Progenitor cell of endocrine pancreas (in vitro differentiated cells): Measurements from ENCODE around the gene NECTIN1. TPM values are rescaled to one million over a fixed set of nuclear protein-coding genes. Genes with fewer than 3 reads are reported as not detected.

ENCODE experiments used
- DNase-seq: peaks from one replicate; pipeline ENCODE4 v3.0.0; 2021; ENCODE audit warnings: low spot score; ENCODE audit not compliant: unreplicated experiment
- H3K27ac Mint-ChIP-seq: 2 replicates; pipeline ENCODE4 v1.8.0; 2021; ENCODE audit warnings: mild to moderate bottlenecking, moderate library complexity, mixed read lengths
- H3K27me3 Mint-ChIP-seq: 2 replicates; pipeline ENCODE4 v1.8.0; 2021; ENCODE audit warnings: mixed read lengths
- H3K36me3 Mint-ChIP-seq: 2 replicates; pipeline ENCODE4 v1.8.0; 2022; ENCODE audit warnings: mixed read lengths; ENCODE audit not compliant: insufficient read depth
- H3K4me1 Mint-ChIP-seq: 2 replicates; pipeline ENCODE4 v1.8.0; 2021; ENCODE audit warnings: low read depth, mixed read lengths
- H3K4me3 Mint-ChIP-seq: 2 replicates; pipeline ENCODE4 v1.8.0; 2021; ENCODE audit warnings: low read depth, mild to moderate bottlenecking, moderate library complexity, mixed read lengths
- H3K9me3 Mint-ChIP-seq: 2 replicates; pipeline ENCODE4 v1.8.0; 2021; ENCODE audit warnings: low read depth, mixed read lengths
- total RNA-seq: library from RNA; stranded (reverse); gene quantifications from 2 replicates; pipeline ENCODE4 v1.2.1, GENCODE V29; 2021
- TF ChIP-seq, protein P1 (sequence below): fragments of 200-600 bp; sonication (generic); IDR thresholded peaks from one replicate; pipeline ENCODE4 v1.5.0; 2021; ENCODE audit warnings: antibody characterized with exemption, mild to moderate bottlenecking; ENCODE audit not compliant: unreplicated experiment

The NECTIN1 gene
- total RNA-seq, 1 donor from 2014 or later, result 42.1 TPM

GRCh38 chr11:119635041-119635740 is 93.8 kb downstream of the NECTIN1 start:
- H3K4me3 Mint-ChIP-seq, result no peak overlapping the region
- TF ChIP-seq, protein P1, sequence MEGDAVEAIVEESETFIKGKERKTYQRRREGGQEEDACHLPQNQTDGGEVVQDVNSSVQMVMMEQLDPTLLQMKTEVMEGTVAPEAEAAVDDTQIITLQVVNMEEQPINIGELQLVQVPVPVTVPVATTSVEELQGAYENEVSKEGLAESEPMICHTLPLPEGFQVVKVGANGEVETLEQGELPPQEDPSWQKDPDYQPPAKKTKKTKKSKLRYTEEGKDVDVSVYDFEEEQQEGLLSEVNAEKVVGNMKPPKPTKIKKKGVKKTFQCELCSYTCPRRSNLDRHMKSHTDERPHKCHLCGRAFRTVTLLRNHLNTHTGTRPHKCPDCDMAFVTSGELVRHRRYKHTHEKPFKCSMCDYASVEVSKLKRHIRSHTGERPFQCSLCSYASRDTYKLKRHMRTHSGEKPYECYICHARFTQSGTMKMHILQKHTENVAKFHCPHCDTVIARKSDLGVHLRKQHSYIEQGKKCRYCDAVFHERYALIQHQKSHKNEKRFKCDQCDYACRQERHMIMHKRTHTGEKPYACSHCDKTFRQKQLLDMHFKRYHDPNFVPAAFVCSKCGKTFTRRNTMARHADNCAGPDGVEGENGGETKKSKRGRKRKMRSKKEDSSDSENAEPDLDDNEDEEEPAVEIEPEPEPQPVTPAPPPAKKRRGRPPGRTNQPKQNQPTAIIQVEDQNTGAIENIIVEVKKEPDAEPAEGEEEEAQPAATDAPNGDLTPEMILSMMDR, result no peak
- no peak overlapping the region for H3K27ac Mint-ChIP-seq
- no peaks in the 10 kb centered on the region for H3K36me3 Mint-ChIP-seq
- peaks cover 1% of the 10 kb centered on the region for H3K4me1 Mint-ChIP-seq
- no peak for DNase-seq
- H3K9me3 Mint-ChIP-seq, result no peaks in the 10 kb centered on the region
- H3K27me3 Mint-ChIP-seq, result peaks cover 26% of the 10 kb centered on the region

- no peak overlapping the region for H3K27ac Mint-ChIP-seq
- no peaks in the 10 kb centered on the region for H3K9me3 Mint-ChIP-seq
- peaks cover 22% of the 10 kb centered on the region for H3K27me3 Mint-ChIP-seq
- no peak for DNase-seq
- no peak overlapping the region for H3K4me3 Mint-ChIP-seq
- TF ChIP-seq, protein P1, result no peak
- no peaks in the 10 kb centered on the region for H3K4me1 Mint-ChIP-seq
- H3K36me3 Mint-ChIP-seq, result no peaks in the 10 kb centered on the region
Observed at GRCh38 chr11:119634301-119634700, 94.7 kb downstream of the NECTIN1 start.

DNA sequence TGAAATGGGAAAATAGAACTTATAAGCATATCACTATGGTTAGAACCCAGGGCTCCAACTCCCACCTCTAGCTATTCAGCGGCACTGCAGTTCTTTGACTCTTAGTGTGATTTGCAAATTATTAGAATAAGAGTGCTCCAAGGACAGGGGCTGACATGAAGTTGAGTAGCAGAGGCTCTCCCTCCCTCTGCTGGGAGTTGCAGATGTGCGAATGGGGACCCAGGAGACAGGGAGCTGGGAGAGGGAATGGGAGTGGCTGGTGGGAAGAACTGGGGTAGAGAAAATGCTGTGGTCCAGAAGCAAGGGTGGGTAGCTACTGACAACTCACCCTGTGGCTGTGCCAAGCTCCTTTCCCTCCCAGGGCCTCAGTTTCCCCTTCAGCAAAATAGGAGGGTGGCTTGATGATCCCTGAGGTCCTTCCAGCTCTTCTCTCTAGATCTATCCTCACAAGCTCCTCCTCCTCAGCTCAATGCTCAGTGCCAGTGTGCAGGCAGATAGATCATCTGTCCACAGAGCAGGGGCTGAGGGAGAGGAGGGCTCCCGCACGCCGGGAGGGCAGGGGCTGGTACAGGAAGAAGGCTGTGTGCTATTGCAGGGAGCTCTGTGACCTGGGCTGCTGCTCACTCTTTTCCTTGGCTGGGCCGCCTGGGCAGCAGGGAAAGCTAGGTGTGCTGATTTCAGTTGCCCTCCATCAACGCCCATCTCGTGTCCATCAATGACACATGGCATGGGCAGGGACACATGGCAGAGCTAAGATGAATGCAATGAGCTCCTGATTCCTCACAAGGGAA is 99.0 kb downstream of the NECTIN1 start:
- H3K4me3 Mint-ChIP-seq, result no peak overlapping the region
- H3K27me3 Mint-ChIP-seq, result peaks cover 28% of the 10 kb centered on the region
- no peak for DNase-seq
- H3K27ac Mint-ChIP-seq, result no peak overlapping the region
- no peaks in the 10 kb centered on the region for H3K36me3 Mint-ChIP-seq
- no peaks in the 10 kb centered on the region for H3K9me3 Mint-ChIP-seq
- TF ChIP-seq, protein P1, result no peak
- no peaks in the 10 kb centered on the region for H3K4me1 Mint-ChIP-seq

DNA sequence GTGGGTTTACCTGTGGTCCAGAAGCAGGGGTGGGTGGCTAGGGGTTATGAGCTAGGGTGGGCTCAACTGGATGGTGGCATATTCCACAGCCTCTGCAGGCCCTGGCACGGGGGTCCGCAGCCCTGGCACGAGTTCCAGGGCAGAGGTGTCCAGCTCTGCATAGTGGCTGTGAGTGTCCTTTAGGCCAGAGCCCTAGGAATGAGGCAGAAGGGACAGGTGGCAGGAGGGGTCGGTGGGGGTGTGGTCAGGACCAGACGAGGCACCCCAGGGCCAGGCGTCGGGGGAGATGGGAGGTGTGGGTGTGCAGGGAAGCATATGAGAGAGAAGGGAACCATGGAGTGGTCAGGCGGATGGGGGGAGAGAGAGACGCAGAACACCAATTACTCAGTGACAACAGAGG is 99.9 kb downstream of the NECTIN1 start:
- TF ChIP-seq, protein P1, result no peak
- Mint-ChIP-seq H3K4me3 (no peak overlapping the region), H3K27ac (no peak overlapping the region), H3K9me3 (no peaks in the 10 kb centered on the region), H3K4me1 (no peaks in the 10 kb centered on the region), H3K27me3 (peaks cover 28% of the 10 kb centered on the region), H3K36me3 (no peaks in the 10 kb centered on the region)
- DNase-seq, result no peak

DNA sequence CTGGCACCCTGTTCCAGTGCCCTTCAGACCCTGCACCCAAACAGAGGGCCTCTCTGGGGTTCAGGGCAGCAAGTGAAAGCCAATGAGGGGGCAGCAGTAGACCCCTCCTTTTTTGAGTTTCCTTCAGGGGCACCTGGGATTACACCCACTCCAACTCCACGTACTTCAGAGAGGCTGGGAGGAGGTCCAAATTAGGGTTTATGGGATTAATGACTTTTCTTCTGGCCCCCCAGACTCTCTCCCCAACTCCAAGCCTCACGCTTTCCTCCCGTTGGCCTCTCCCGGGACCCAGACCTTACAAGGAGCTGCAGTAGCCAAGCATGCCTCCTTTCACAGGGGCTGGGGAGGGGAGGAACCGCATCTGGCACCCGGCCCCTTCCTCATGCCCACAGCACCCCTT is 101.7 kb downstream of the NECTIN1 start:
- TF ChIP-seq, protein P1, result no peak
- DNase-seq, result no peak
- Mint-ChIP-seq H3K4me1 (no peaks in the 10 kb centered on the region), H3K27me3 (peaks cover 33% of the 10 kb centered on the region), H3K27ac (no peak overlapping the region), H3K4me3 (no peak overlapping the region), H3K36me3 (no peaks in the 10 kb centered on the region), H3K9me3 (no peaks in the 10 kb centered on the region)
